ENCODE results near the gene TPH2.

The TPH2 gene

GRCh38 chr12:72011374-72011773, 72.7 kb downstream of the TPH2 start:
- in situ Hi-C loops (cut with HindIII; ENCODE audit: low sequenced_read_pairs) = no loop called here
- no peak for DNase-seq (ENCODE audit: low read depth)
- TF ChIP-seq, protein P1, sequence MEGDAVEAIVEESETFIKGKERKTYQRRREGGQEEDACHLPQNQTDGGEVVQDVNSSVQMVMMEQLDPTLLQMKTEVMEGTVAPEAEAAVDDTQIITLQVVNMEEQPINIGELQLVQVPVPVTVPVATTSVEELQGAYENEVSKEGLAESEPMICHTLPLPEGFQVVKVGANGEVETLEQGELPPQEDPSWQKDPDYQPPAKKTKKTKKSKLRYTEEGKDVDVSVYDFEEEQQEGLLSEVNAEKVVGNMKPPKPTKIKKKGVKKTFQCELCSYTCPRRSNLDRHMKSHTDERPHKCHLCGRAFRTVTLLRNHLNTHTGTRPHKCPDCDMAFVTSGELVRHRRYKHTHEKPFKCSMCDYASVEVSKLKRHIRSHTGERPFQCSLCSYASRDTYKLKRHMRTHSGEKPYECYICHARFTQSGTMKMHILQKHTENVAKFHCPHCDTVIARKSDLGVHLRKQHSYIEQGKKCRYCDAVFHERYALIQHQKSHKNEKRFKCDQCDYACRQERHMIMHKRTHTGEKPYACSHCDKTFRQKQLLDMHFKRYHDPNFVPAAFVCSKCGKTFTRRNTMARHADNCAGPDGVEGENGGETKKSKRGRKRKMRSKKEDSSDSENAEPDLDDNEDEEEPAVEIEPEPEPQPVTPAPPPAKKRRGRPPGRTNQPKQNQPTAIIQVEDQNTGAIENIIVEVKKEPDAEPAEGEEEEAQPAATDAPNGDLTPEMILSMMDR (IDR thresholded peaks at IDR 0.05; ENCODE audit: low read depth, low read length, missing control alignments) = no peak
- no peak overlapping the region for H3K4me3 ChIP-seq (ENCODE audit: low read depth, low read length)

DNA sequence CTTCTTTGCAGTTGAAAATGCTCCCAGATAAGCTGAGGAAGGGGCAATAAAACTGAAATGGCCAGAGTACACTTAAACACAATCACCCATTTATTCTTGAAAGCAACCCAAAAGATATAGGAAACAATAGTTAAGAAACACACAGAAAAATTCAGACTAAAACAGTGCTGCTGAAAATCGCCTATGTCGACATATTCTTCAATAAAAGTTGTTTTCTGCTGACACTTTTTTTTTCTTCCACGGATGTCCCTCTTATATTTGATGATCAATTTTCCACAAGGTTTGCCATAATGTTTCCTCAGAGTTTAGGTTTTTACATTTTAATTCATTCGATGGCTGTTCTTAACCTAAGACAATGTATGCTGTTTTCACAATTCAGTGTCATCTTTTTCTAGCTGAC, 74.2 kb downstream of the TPH2 start:
- in situ Hi-C loops (cut with HindIII; ENCODE audit: low sequenced_read_pairs) = no loop called here
- no peak overlapping the region for H3K4me3 ChIP-seq (ENCODE audit: low read depth, low read length)
- DNase-seq (ENCODE audit: low read depth) = no peak
- TF ChIP-seq, protein P1 (IDR thresholded peaks at IDR 0.05; ENCODE audit: low read depth, low read length, missing control alignments) = no peak

GRCh38 chr12:72015895-72016294, 77.2 kb downstream of the TPH2 start:
- TF ChIP-seq, protein P1 (IDR thresholded peaks at IDR 0.05; ENCODE audit: low read depth, low read length, missing control alignments) = no peak
- no peak overlapping the region for H3K4me3 ChIP-seq (ENCODE audit: low read depth, low read length)
- in situ Hi-C loops (cut with HindIII; ENCODE audit: low sequenced_read_pairs) = no loop called here
- no peak for DNase-seq (ENCODE audit: low read depth)

DNA sequence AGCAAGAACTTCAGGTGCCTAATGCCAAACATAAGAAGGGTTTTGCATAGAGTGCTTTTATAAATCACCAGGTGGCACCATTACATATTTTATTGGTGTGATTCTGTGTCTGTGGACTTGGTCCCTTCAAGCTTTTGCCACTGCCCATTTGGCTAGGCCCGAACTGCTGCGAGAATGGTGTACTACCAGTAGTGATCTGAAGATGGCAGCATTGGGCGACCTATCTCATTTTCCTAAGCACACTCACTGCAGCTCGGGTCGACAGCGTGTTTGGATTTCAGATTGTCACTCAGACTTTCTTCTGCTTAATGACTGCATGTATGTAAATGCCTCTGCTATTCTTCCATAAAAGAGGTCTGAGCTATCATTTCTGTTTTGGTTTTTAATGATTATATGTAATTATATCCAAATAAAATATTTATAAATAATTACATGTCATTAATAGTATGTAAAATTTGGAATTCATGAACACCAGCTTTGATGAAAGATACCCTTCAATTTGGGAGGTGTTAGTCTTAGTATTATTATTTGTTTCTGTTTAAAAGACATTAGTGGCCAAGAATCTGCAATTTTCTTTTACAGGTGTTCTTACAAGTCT, 78.5 kb downstream of the TPH2 start:
- peak; percentile 51 for DNase-seq (ENCODE audit: low read depth)
- in situ Hi-C loops (cut with HindIII; ENCODE audit: low sequenced_read_pairs) = no loop called here
- H3K4me3 ChIP-seq (ENCODE audit: low read depth, low read length) = no peak overlapping the region
- TF ChIP-seq, protein P1 (IDR thresholded peaks at IDR 0.05; ENCODE audit: low read depth, low read length, missing control alignments) = peak; percentile 77

DNA sequence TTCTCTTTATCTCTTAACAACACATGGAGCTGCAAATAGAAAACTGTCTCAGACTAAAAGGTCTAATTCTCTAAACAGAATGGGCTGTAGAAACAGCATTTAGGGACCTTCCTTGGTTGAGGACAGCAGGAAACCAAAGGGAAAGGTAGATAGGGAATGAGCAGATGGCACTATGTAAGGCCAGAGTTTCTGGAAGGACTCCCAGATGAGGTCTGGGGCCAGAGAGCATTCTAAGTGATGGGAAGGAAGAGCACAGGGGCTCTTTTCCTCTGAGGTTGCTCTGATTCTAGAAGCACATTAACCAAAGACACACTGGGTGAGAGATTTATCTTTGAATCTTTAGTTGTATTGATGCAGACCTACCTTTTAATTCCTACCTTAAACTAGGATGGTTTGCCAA, 79.4 kb downstream of the TPH2 start:
- TF ChIP-seq, protein P1 (IDR thresholded peaks at IDR 0.05; ENCODE audit: low read depth, low read length, missing control alignments) = no peak
- in situ Hi-C loops (cut with HindIII; ENCODE audit: low sequenced_read_pairs) = no loop called here
- no peak for DNase-seq (ENCODE audit: low read depth)
- H3K4me3 ChIP-seq (ENCODE audit: low read depth, low read length) = no peak overlapping the region

GRCh38 chr12:72024613-72025012, 86.0 kb downstream of the TPH2 start:
- DNase-seq (ENCODE audit: low read depth) = no peak
- in situ Hi-C loops (cut with HindIII; ENCODE audit: low sequenced_read_pairs) = no loop called here
- TF ChIP-seq, protein P1 (IDR thresholded peaks at IDR 0.05; ENCODE audit: low read depth, low read length, missing control alignments) = no peak
- H3K4me3 ChIP-seq (ENCODE audit: low read depth, low read length) = no peak overlapping the region

Data from astrocyte of the cerebellum (primary cell).